IMR-90 (cell line): ENCODE results near the gene MAN2A1.

ENCODE experiments used
- BHLHE40 ChIP-seq: fragments of 150-350 bp; IDR thresholded peaks from 2 replicates; pipeline ENCODE4 v1.6.1; 2016; ENCODE audit warnings: mild to moderate bottlenecking, low read depth, low read length
- CTCF ChIP-seq: conservative IDR thresholded peaks from 2 replicates; pipeline ENCODE4 v1.5.1; 2012; ENCODE audit warnings: mild to moderate bottlenecking, low read depth, low read length, improper control_type of control experiment
- ELK1 ChIP-seq: fragments of 150-350 bp; IDR thresholded peaks from 2 replicates; pipeline ENCODE4 v1.6.1; 2016; ENCODE audit warnings: low read depth, mild to moderate bottlenecking, low read length, moderate library complexity, borderline replicate concordance
- MAFK ChIP-seq: IDR thresholded peaks from 2 replicates; pipeline ENCODE4 v1.6.1; 2012; ENCODE audit warnings: low read depth, low read length, improper control_type of control experiment
- MXI1 ChIP-seq: IDR thresholded peaks from 2 replicates; pipeline ENCODE4 v1.6.1; 2012; ENCODE audit warnings: low read depth, mild to moderate bottlenecking, low read length, moderate library complexity, borderline replicate concordance
- NFE2L2 ChIP-seq: fragments of 150-350 bp; IDR thresholded peaks from 2 replicates; pipeline ENCODE4 v1.6.1; 2016; ENCODE audit warnings: low read depth, mild to moderate bottlenecking, low read length
- POLR2A ChIP-seq: IDR thresholded peaks from 2 replicates; pipeline ENCODE4 v1.6.1; 2012; ENCODE audit warnings: mild to moderate bottlenecking, low read depth, low read length
- RAD21 ChIP-seq: IDR thresholded peaks from 2 replicates; pipeline ENCODE4 v1.6.1; 2012; ENCODE audit warnings: low read length, improper control_type of control experiment
- RCOR1 ChIP-seq: IDR thresholded peaks from 2 replicates; pipeline ENCODE4 v1.6.1; 2012; ENCODE audit warnings: mild to moderate bottlenecking, low read length, improper control_type of control experiment; ENCODE audit not compliant: insufficient replicate concordance
- RFX5 ChIP-seq: IDR thresholded peaks from 2 replicates; pipeline ENCODE4 v1.8.0; 2012; ENCODE audit warnings: low read depth, mild to moderate bottlenecking, low read length, moderate library complexity
- SMC3 ChIP-seq: fragments of 150-350 bp; IDR thresholded peaks from 2 replicates; pipeline ENCODE4 v1.6.1; 2016; ENCODE audit warnings: low read depth, mild to moderate bottlenecking, antibody characterized with exemption, low read length, moderate library complexity
- USF2 ChIP-seq: fragments of 150-350 bp; IDR thresholded peaks from 2 replicates; pipeline ENCODE4 v1.6.1; 2017; ENCODE audit warnings: mild to moderate bottlenecking, antibody characterized with exemption, low read length, low read depth

GRCh38 chr5:109907731-109908130 lies 218.0 kb downstream of the MAN2A1 start:
- TF ChIP-seq USF2 (no peak), CTCF (no peak), POLR2A (no peak), RFX5 (no peak), BHLHE40 (no peak), SMC3 (no peak), RAD21 (no peak), NFE2L2 (no peak), RCOR1 (no peak), ELK1 (no peak), MXI1 (no peak), MAFK (no peak)
